ENCODE results near the gene SH3GL1. TPM values are rescaled to one million over a fixed set of nuclear protein-coding genes. Genes with fewer than 3 reads are reported as not detected.

Gene SH3GL1
- total and polyA plus RNA-seq, 8 donors: 25.9 to 34.2 (median 27.6) TPM

DNA sequence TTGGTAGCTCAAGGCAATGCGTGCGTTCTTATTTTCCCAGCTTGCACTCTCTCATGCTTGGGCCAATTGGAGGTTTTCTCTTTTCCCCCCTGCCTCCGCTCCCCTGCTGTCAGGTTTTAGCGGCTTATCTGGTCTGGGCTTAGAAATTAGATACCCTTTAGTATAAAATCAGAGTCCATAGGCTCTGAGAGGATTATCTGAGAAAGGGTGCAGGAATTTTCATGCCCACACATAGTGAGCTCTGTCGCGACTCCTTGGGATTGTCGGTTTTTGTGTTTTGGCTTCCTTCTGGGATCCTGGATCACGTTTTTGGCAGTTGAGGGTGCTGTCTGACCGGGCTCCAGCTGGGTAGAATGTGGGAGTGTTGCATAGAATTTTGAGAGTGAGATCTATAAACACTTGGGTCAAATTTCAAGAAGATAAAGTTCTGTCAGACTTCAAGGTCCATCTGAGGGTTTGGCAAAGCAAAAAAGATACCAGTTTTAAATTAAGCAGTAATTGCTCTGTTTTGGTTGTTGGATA, 14.5 kb upstream of the SH3GL1 start:
- H3K4me1 ChIP-seq: peaks cover 0 to 4% (median 0%) of the 10 kb centered on the region in 3 donors
- peak in 3 of 4 donors; percentile 35 to 62 (median 57) for ATAC-seq
- H3K27me3 ChIP-seq: no peaks in the 10 kb centered on the region
- no peak for FAIRE-seq
- H3K36me3 ChIP-seq: no peaks in the 10 kb centered on the region
- intact Hi-C loops (cut with DNase I): no loop called here
- no peak overlapping the region for H3K4me3 ChIP-seq
- DNase-seq: no peak
- WGBS, 2 donors: 29 to 33% methylated on average over 9 of the region's 9 CpGs
- no peaks in the 10 kb centered on the region for H3K9me3 ChIP-seq
- TF ChIP-seq, protein P1, sequence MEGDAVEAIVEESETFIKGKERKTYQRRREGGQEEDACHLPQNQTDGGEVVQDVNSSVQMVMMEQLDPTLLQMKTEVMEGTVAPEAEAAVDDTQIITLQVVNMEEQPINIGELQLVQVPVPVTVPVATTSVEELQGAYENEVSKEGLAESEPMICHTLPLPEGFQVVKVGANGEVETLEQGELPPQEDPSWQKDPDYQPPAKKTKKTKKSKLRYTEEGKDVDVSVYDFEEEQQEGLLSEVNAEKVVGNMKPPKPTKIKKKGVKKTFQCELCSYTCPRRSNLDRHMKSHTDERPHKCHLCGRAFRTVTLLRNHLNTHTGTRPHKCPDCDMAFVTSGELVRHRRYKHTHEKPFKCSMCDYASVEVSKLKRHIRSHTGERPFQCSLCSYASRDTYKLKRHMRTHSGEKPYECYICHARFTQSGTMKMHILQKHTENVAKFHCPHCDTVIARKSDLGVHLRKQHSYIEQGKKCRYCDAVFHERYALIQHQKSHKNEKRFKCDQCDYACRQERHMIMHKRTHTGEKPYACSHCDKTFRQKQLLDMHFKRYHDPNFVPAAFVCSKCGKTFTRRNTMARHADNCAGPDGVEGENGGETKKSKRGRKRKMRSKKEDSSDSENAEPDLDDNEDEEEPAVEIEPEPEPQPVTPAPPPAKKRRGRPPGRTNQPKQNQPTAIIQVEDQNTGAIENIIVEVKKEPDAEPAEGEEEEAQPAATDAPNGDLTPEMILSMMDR (IDR thresholded peaks at IDR 0.05): no peak
- no peak overlapping the region for H3K27ac ChIP-seq

DNA sequence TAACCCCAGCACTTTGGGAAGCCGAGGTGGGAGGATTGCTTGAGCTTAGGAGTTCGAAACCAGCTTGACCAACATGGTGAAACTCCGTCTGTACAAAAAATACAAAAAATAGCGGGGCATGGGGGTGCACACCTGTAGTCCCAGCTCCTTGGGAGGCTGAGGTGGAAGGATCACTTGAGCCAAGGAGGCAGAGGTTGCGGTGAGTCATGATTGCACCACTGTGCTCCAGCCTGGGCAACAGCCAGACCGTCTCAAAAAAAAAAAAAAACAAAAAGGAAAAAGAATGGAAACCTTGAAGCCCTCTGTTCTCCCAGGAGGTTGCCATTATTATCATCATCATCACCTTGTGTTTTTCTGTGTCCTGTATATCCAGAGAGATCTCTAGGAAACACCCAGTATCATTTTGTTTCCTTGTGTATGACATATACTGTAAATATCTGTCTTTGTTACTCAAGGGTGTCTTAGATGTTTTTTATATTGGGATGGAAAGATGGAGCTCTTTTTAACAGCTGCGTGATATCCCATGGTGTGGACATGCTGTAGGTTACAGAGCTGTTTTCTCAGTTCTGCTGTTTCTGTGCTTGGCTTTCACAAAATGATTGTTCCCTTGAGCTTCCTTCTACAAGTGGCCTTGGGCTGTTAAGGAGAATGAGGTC, 13.9 kb upstream of the SH3GL1 start:
- no peak overlapping the region for H3K27ac ChIP-seq
- H3K4me3 ChIP-seq: no peak overlapping the region
- no peak for DNase-seq
- peak in 3 of 4 donors; percentile 36 to 66 (median 62) for ATAC-seq
- TF ChIP-seq, protein P1 (IDR thresholded peaks at IDR 0.05): no peak
- no peaks in the 10 kb centered on the region for H3K36me3 ChIP-seq
- H3K9me3 ChIP-seq: no peaks in the 10 kb centered on the region
- H3K27me3 ChIP-seq: no peaks in the 10 kb centered on the region
- FAIRE-seq: no peak
- H3K4me1 ChIP-seq: peaks cover 0 to 4% (median 0%) of the 10 kb centered on the region in 3 donors
- WGBS, 2 donors: 83 to 87% methylated on average over 7 of the region's 7 CpGs
- intact Hi-C loops (cut with DNase I): no loop called here

DNA sequence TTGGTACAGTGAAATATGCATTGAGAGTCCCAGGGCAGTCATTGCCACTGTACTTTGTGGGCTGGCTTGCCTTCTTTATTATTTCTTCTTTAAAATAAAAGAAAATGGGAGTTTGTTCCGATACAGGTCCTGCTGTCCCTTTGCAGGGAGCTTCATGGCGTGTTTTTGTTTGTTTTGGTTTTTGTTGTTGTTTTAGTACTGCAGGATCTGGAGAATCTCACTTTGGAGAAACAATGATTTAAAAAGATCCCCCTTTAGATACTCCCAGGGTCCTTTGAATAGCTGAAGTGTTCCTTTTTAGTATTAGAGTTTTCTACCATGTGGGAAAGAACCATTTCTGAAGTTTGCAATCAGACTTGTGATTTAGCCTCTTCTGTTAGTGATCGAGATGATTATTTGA, 13.2 kb upstream of the SH3GL1 start:
- H3K27ac ChIP-seq: no peak overlapping the region
- peaks cover 0 to 4% (median 0%) of the 10 kb centered on the region in 3 donors for H3K4me1 ChIP-seq
- intact Hi-C loops (cut with DNase I): no loop called here
- no peaks in the 10 kb centered on the region for H3K27me3 ChIP-seq
- FAIRE-seq: no peak
- WGBS, 2 donors: 94 to 95% methylated on average over 3 of the region's 3 CpGs
- no peaks in the 10 kb centered on the region for H3K9me3 ChIP-seq
- no peak overlapping the region for H3K4me3 ChIP-seq
- no peak for ATAC-seq
- no peak for DNase-seq
- TF ChIP-seq, protein P1 (IDR thresholded peaks at IDR 0.05): no peak
- no peaks in the 10 kb centered on the region for H3K36me3 ChIP-seq

DNA sequence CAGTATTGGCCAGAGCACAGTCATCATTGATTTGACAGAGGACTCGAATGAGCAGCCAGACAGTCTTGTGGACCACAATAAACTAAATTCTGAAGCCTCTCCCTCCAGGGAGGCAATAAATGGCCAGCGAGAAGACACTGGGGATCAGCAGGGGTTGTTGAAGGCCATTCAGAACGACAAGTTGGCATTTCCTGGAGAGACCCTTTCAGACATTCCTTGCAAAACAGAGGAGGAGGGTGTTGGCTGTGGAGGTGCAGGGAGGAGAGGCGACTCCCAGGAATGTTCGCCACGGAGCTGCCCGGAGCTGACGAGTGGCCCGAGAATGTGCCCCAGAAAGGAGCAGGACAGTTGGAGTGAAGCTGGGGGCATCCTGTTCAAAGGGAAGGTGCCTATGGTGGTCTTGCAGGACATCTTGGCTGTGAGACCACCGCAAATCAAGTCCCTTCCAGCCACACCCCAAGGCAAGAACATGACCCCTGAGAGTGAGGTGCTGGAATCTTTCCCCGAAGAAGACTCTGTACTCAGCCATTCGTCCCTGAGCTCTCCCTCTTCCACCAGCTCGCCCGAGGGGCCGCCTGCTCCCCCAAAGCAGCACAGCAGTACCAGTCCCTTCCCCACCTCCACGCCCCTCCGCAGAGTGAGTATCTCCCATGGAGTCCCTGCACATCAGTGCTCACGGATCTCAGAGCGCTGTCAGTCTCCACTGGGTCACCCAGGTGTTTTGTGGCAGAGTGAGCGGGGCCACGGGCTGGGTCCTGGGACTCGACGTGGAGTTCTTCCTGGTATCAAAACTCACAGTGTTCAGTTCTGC, 9.0 kb upstream of the SH3GL1 start:
- Histone ChIP-seq H3K27ac (no peak overlapping the region), H3K4me3 (no peak overlapping the region), H3K4me1 (no peaks in the 10 kb centered on the region), H3K9me3 (no peaks in the 10 kb centered on the region), H3K27me3 (no peaks in the 10 kb centered on the region), H3K36me3 (no peaks in the 10 kb centered on the region)
- DNase-seq (no peak), FAIRE-seq (no peak), ATAC-seq (no peak)
- WGBS, 2 donors: 92 to 93% methylated on average over 23 of the region's 23 CpGs
- TF ChIP-seq, protein P1 (IDR thresholded peaks at IDR 0.05): no peak
- intact Hi-C loops (cut with DNase I): no loop called here

Measured in pancreas (tissue), 10 donors.